ENCODE measurements around the gene BCAN.
A peak's percentile ranks its signal among the peaks of the same experiment; 100 is the strongest.
"Not testable (repeated sequence)": the region's sequence is repeated elsewhere in the genome, so short reads cannot be mapped to it uniquely, and the experiment has no call there.

BCAN gene

DNA sequence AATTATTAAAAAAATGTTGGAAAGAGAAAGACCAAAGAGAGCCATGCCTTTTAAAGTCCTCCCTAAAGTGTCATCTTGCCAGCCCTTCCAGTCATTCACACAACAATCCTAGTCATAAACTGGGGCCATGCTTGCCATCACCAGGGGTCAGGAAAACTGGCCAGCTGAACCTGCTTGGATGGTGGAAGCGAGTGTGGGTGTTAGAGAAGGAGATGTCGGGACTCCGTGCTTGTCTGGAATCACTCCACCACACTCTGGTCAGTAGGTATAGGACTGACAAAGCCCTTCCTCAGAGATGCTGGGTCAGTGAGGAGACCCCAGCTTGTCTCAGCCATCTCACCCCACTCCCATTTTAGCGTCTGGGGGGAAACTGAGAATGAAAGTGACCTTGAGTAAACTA lies 26.0 kb upstream of the BCAN start:
- no peak for DNase-seq (ENCODE audit: low read depth, low spot score)

- DNase-seq (ENCODE audit: low read depth, low spot score) = peak; percentile 39
Observed at GRCh38 chr1:156616463-156616862, 25.5 kb upstream of the BCAN start.

DNA sequence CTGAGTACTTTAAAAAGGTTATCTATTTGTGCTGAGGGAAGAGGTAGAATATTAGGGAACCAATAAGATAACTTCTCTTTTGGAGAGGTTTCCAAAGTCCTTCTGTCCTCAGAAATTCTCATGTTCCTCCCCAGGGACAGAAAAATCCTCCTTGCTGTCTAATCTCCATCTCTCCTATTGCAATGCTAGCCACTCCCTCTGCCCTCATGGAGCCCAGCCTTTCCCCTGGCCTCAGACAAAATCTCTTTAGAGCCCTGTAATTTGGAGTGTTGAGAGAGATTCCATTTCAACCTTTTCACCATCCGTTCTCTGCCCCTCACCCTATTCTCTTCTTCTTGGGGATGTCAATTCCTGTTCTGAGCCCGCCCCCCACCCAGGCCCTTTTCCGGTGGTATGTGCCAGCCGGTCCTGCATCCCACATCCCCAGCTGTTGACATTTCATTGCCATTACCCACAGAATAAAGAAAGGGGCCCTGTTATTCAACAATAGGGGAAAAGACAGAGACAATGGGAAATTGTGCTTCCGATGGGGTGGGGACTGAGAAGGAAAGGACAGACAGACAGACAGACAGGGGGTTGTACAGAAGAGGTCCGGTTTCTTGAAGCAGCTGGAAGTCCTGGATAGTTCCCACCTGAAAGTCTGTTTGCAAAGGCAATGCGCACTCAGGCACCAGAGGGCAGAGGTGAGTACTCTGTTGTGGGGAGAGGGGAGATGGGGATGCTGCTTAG lies 22.9 kb upstream of the BCAN start, which contains the start of gene HAPLN2:
Gene HAPLN2 (plus strand): TSS at position 563 of the 729 bp plus-strand sequence. CDS start 4,076 bp downstream, outside the sequence.
- peak; percentile 32 for DNase-seq (ENCODE audit: low read depth, low spot score)

- DNase-seq (ENCODE audit: low read depth, low spot score) = no peak
Observed at GRCh38 chr1:156619582-156619955, 22.3 kb upstream of the BCAN start.

DNA sequence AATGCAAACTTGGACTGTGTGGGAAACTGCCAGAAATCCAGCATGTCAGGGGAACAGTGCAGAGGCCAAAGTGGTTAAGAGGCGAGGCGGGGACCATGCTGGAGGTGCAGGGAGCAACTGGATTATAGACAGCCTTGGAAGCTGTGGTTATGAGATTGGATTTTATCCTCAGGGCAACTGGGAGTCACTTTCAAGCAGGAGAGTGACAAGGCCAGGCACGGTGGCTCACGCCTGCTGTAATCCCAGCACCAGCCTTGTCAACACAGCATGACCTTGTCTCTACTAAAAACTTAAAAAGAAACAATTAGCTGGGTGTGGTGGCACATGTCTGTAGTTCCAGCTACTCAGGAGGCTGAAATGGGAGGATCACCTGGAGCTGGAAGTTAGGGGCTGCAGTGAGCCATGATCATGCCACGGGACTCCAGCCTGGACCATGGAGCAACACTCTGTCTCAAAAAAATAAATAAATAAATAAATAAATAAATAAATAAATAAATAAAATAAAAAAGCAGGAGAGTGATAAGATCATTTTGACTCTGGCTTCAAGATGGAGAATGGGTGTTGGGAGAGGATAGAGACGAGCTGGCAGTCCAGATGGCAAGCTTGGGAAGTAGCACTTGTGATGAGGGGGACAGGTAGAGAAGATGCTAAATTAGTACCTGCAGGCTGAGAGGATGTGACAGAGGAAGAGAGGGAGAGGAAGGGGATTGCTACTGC lies 19.2 kb upstream of the BCAN start:
- DNase-seq (ENCODE audit: low read depth, low spot score) = no peak

DNA sequence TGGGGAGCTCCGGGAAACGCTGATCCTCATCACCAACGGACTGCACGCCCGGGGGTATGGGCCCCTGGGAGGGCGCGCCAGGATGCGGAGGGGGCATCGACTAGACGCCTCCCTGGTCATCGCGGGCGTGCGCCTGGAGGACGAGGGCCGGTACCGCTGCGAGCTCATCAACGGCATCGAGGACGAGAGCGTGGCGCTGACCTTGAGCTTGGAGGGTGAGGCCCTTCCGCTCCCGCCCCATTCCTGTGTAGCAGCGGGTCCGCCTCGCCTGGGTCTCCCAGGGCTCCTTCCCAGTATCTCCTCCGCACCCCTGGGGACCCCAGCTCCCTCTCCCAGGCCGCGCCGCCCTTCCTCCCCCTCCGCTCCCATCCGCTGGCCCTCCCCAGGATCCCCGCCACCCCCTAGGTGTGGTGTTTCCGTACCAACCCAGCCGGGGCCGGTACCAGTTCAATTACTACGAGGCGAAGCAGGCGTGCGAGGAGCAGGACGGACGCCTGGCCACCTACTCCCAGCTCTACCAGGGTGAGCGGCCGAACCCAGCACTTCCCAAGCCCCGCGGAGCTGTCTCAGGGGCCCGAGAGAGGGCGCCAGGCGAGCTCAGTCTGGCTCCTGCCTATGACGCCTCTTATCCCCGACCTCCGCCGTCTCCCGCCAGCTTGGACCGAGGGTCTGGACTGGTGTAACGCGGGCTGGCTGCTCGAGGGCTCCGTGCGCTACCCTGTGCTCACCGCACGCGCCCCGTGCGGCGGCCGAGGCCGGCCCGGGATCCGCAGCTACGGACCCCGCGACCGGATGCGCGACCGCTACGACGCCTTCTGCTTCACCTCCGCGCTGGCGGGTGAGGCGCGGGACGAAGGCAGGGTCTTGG lies 17.7 kb upstream of the BCAN start:
- peak; percentile 70 for DNase-seq (ENCODE audit: low read depth, low spot score)

DNA sequence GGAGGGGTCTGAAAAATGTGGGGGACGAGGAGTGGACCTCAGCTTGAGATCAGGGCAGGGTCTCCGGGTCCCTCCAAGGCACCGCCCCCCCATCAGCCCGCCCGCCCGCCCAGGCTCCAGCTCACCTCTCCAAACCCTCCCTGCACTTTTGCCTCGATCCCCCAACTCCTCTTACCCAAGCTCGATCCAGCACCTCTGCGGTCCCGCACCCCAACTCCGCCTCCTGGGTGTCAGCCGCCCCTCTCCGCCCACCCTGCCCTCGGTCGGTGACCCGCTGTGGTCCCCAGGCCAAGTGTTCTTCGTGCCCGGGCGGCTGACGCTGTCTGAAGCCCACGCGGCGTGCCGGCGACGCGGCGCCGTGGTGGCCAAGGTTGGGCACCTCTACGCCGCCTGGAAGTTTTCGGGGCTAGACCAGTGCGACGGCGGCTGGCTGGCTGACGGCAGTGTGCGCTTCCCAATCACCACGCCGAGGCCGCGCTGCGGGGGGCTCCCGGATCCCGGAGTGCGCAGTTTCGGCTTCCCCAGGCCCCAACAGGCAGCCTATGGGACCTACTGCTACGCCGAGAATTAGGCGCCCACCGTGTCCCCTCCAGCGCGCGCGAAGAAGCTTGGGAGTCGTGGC lies 17.0 kb upstream of the BCAN start:
- no peak for DNase-seq (ENCODE audit: low read depth, low spot score)

- peak; percentile 75 for DNase-seq (ENCODE audit: low read depth, low spot score)
Observed at GRCh38 chr1:156625436-156626078, 16.4 kb upstream of the BCAN start.

DNA sequence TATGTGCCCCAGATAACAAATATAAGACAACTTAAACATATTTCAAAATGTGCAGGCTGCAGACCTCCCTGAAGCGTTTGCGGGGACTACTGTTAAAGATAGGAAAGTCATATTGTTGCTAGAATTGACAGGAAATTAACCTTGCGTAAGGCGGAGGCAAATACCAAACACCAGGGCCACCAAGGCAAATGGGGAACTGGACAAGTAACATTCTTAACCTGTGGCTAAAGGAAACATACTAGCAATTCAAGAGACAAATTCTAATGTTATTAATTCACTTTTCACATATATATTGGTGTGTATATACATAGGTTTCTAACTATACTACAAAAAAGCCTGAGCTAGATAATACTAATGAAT lies 15.9 kb upstream of the BCAN start:
- no peak for DNase-seq (ENCODE audit: low read depth, low spot score)

GRCh38 chr1:156627313-156627880 lies 14.5 kb upstream of the BCAN start:
- peak; percentile 68 for DNase-seq (ENCODE audit: low read depth, low spot score)

GRCh38 chr1:156629823-156630449 lies 12.0 kb upstream of the BCAN start:
- DNase-seq (ENCODE audit: low read depth, low spot score) = no peak

- DNase-seq (ENCODE audit: low read depth, low spot score) = not testable (repeated sequence)
Observed at GRCh38 chr1:156631152-156631551, 10.8 kb upstream of the BCAN start.

- DNase-seq (ENCODE audit: low read depth, low spot score) = no peak
Observed at GRCh38 chr1:156632355-156632754, 9.6 kb upstream of the BCAN start.

- DNase-seq (ENCODE audit: low read depth, low spot score) = no peak
Observed at GRCh38 chr1:156638189-156638985, 3.5 kb upstream of the BCAN start.

- peak; percentile 47 for DNase-seq (ENCODE audit: low read depth, low spot score)
Observed at GRCh38 chr1:156639601-156640101, 2.3 kb upstream of the BCAN start.

- DNase-seq (ENCODE audit: low read depth, low spot score) = no peak
Observed at GRCh38 chr1:156640842-156641706, 843 bp upstream of the BCAN start.

DNA sequence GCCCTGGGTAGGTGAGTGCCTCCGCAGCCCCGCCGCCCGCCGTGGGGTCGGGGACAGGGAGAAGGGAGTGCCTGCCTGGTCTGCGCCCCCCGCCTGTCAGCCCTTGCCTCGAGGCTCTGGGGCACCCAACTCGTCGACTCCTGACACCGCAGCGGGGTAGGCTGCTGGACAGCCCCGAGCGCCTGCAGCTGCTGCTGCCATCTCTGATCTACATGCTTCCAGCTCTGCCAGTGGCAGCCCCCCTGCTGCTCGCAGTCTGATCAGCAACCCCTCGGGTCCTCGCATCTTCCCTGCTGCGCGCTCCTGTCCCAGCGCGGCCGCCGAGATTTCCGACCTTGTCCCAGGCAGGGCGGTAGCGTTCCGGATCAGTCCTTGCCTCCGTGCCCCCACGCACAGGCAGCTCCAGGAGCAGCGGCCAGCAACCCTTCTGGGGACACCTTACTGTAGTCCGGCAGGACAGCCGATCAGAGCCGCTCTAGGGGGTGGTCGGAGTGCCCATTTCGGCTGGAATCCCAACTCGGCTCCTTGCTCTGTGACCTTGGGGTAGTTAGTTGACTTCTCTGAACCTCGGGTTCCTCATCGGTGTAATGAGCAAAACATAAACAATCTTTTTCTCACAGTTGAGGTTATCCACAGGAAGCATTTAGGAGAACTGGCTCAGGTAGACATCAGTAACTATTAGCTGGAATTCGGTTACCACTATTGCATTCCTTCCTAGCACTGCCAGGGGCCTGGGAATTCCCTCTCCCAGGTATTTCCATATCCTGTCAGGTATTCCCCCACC lies 540 bp downstream of the BCAN start:
- no peak for DNase-seq (ENCODE audit: low read depth, low spot score)

Measured in astrocyte of the hippocampus (primary cell).